ENCODE measurements around the gene CARD11.

The CARD11 gene

DNA sequence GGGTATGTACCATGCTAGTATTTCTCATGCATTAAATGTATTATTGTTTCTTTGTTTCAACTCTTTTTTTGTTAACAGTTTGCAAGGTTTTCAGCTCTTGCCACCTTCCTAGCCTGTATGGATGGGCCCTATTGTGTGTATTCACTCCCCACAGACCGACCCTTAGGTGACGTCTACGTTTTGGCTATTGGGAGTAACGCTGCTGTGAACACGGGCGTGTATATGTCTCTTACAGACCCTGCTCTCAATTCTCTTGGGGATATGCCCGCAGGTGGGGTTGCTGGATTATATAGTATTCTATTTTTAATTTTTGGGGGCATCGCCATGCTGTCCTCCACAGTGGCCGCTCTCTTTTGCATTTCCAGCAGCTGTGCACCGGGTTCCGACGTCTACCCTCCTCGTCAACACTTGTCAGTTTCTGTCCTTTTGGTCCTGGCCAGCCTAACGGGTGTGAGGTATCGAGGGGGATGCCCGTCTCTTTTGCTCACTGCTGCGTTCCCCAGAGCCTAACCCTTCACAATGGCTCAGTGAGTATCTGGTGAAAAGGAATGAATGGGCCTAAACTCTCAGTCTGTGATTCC lies 135.5 kb downstream of the CARD11 start:
- FAIRE-seq (no peak), DNase-seq (ENCODE audit: insufficient read length, low spot score) (no peak)
- TF ChIP-seq CTCF (IDR thresholded peaks at IDR 0.05; ENCODE audit: insufficient read depth, missing control alignments) = no peak

GRCh38 chr7:2906197-2906931 lies 137.3 kb downstream of the CARD11 start:
- no peak for TF ChIP-seq CTCF (IDR thresholded peaks at IDR 0.05; ENCODE audit: insufficient read depth, missing control alignments)
- DNase-seq (ENCODE audit: insufficient read length, low spot score) (no peak), FAIRE-seq (no peak)

- no peak for TF ChIP-seq CTCF (IDR thresholded peaks at IDR 0.05; ENCODE audit: insufficient read depth, missing control alignments)
- FAIRE-seq = no peak
Observed at GRCh38 chr7:2905500-2905899, 138.2 kb downstream of the CARD11 start.

GRCh38 chr7:2905027-2905426 lies 138.6 kb downstream of the CARD11 start:
- TF ChIP-seq CTCF (IDR thresholded peaks at IDR 0.05; ENCODE audit: insufficient read depth, missing control alignments) = no peak
- no peak for DNase-seq (ENCODE audit: insufficient read length, low spot score)
- FAIRE-seq = no peak

More at GRCh38 chr7:2905500-2905899, 138.2 kb downstream of the CARD11 start:
- no peak for DNase-seq (ENCODE audit: insufficient read length, low spot score)

- DNase-seq (ENCODE audit: insufficient read length, low spot score) (no peak), FAIRE-seq (no peak)
- no peak for TF ChIP-seq CTCF (IDR thresholded peaks at IDR 0.05; ENCODE audit: insufficient read depth, missing control alignments)
Observed at GRCh38 chr7:2904202-2904601, 139.5 kb downstream of the CARD11 start.

- FAIRE-seq (no peak), DNase-seq (ENCODE audit: insufficient read length, low spot score) (no peak)
- TF ChIP-seq CTCF (IDR thresholded peaks at IDR 0.05; ENCODE audit: insufficient read depth, missing control alignments) = no peak
Observed at GRCh38 chr7:2903682-2904162, 139.9 kb downstream of the CARD11 start.

DNA sequence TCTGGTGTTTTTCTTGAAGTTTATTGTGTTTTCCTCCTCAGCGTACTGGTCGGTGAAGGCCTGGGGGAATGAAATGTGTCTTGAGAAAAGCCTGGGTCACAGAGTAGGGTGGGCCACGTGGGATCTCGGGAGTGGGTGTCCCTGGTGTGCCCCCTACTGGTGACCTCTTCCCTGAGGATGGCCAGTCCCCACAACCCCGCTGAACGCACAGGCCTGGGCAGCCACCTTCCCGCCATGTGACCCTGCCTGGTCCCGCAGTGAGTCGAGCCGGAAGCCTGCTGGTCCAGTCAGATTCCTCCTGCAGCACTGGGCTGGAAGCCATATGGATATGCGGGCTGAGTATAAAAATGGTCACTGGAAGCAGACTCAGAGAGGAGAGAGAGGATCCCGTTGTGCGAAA lies 146.6 kb downstream of the CARD11 start:
- no peak for FAIRE-seq
- no peak for DNase-seq (ENCODE audit: insufficient read length, low spot score)
- no peak for TF ChIP-seq CTCF (IDR thresholded peaks at IDR 0.05; ENCODE audit: insufficient read depth, missing control alignments)
